Mesodermal cell (in vitro differentiated cells): Measurements from ENCODE around the gene USP30.
A peak's percentile ranks its signal among the peaks of the same experiment; 100 is the strongest.

Source experiments
- H3K27ac ChIP-seq: 2 replicates; pipeline ENCODE4 v1.7.0; 2013; ENCODE audit warnings: mild to moderate bottlenecking, low read depth, low read length, moderate library complexity; ENCODE audit not compliant: severe bottlenecking
- H3K36me3 ChIP-seq: 2 replicates; pipeline ENCODE4 v1.7.1; 2013; ENCODE audit warnings: mild to moderate bottlenecking, low read length, moderate library complexity; ENCODE audit not compliant: control insufficient read depth, insufficient read depth
- H3K4me1 ChIP-seq: one replicate; pipeline ENCODE4 v1.7.1; 2013; ENCODE audit warnings: mild to moderate bottlenecking, low read length; ENCODE audit not compliant: insufficient read depth, control insufficient read depth, poor library complexity, severe bottlenecking
- H3K4me3 ChIP-seq: 2 replicates; pipeline ENCODE4 v1.7.0; 2013; ENCODE audit warnings: low read length, control low read depth, mild to moderate bottlenecking; ENCODE audit not compliant: insufficient read depth, poor library complexity, severe bottlenecking; ENCODE audit errors: extremely low read depth
- H3K9me3 ChIP-seq: 2 replicates; pipeline ENCODE4 v1.7.1; 2013; ENCODE audit warnings: mild to moderate bottlenecking, low read length, moderate library complexity; ENCODE audit not compliant: control insufficient read depth
- WGBS, 2 experiments: methylation state at CpG; one replicate each; pipeline ENCODE4 v1.1.5; 2013; ENCODE audit warnings: missing lambda C conversion rate in 2 of 2; ENCODE audit not compliant: insufficient coverage in 2 of 2; 5-methylcytosine and 5-hydroxymethylcytosine counted together

USP30 gene

DNA sequence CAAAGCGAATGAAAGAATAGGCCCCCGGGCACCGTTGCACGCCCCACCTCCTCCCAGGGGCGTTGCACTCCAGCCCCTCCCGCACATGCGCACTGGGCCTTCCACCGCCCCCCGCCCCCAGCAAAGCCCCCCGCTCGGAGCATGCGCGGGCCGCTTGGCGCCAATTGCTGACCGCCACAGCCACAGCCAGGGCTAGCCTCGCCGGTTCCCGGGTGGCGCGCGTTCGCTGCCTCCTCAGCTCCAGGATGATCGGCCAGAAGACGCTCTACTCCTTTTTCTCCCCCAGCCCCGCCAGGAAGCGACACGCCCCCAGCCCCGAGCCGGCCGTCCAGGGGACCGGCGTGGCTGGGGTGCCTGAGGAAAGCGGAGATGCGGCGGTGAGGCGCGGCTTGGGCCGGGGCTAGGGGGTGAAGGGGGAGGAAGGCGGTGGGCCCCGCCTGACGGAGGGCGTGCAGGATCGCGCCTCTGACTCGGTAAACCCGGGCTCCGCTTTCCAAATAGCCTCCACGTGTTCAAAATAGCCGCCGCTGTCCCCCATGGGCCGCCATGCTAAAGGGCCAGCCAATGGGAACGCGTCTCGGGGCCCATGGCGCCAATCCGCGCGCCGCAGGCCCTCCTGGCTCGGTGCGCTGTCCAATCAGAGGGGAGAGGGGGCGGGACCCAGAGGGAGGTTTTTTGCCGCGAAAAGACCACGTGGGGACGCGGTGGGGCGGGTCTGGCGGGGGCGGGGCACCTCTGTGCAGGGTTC is 45.2 kb downstream of the USP30 start, which contains the start of gene UNG:
Gene UNG, plus strand, starts transcription at position 163 of the 748 bp plus-strand sequence. Its CDS starts 83 bp downstream, at position 246.
- Histone ChIP-seq H3K4me3 (peak within 1 kb of the TSS; percentile 72), H3K4me1 (no peaks in the 10 kb centered on the region), H3K9me3 (no peaks in the 10 kb centered on the region), H3K27ac (peak within 1 kb of the TSS; percentile 75), H3K36me3 (peaks cover 25% of the 10 kb centered on the region)
- WGBS, 2 experiments, result 1% methylated on average over 33 to 39 of the region's 71 CpGs

DNA sequence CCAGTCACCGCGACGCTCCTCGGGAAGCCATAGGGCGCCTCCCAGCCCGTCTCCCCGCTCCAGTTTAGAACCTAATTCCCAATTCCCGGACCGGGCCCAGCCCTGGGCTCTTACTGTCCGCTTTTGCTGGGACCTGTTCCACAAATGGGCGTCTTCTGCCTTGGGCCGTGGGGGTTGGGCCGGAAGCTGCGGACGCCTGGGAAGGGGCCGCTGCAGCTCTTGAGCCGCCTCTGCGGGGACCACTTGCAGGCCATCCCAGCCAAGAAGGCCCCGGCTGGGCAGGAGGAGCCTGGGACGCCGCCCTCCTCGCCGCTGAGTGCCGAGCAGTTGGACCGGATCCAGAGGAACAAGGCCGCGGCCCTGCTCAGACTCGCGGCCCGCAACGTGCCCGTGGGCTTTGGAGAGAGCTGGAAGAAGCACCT is 45.8 kb downstream of the USP30 start:
- H3K36me3 ChIP-seq, result peaks cover 31% of the 10 kb centered on the region
- H3K4me1 ChIP-seq, result no peaks in the 10 kb centered on the region
- peak overlapping the region; percentile 72 for H3K4me3 ChIP-seq
- WGBS, 2 experiments, result 1 to 2% methylated on average over 29 to 31 of the region's 32 CpGs
- H3K9me3 ChIP-seq, result no peaks in the 10 kb centered on the region
- peak overlapping the region; percentile 41 for H3K27ac ChIP-seq

DNA sequence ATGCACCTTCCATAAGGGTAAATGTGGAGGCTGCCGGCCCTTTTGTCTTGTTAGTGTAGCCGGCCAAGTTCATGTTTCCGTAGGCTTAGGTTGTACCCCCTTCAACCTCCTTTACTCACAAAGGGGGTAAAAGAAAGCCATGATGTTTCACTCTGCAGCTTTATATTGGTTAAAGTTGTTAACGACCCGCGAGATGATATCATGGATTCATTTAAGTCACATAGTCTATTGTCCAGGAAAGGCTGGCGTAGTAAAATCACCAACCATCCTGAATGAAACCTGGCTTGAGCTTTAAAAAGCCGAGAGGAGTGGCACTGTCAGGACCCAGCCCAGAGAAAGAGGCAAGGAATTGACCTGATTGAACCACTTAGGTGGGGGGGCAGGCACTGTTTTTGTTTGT is 46.3 kb downstream of the USP30 start:
- Histone ChIP-seq H3K4me1 (no peaks in the 10 kb centered on the region), H3K27ac (peak overlapping the region; percentile 41), H3K36me3 (peaks cover 35% of the 10 kb centered on the region), H3K9me3 (no peaks in the 10 kb centered on the region), H3K4me3 (peak overlapping the region; percentile 72)
- 35 to 46% methylated on average over 3 to 5 of the region's 8 CpGs for WGBS, 2 experiments

GRCh38 chr12:109099431-109100020 is 47.1 kb downstream of the USP30 start:
- no peaks in the 10 kb centered on the region for H3K9me3 ChIP-seq
- H3K4me1 ChIP-seq, result no peaks in the 10 kb centered on the region
- H3K27ac ChIP-seq, result no peak overlapping the region
- peaks cover 44% of the 10 kb centered on the region for H3K36me3 ChIP-seq
- 93 to 98% methylated on average over 9 of the region's 12 CpGs for WGBS, 2 experiments
- peak overlapping the region; percentile 72 for H3K4me3 ChIP-seq

DNA sequence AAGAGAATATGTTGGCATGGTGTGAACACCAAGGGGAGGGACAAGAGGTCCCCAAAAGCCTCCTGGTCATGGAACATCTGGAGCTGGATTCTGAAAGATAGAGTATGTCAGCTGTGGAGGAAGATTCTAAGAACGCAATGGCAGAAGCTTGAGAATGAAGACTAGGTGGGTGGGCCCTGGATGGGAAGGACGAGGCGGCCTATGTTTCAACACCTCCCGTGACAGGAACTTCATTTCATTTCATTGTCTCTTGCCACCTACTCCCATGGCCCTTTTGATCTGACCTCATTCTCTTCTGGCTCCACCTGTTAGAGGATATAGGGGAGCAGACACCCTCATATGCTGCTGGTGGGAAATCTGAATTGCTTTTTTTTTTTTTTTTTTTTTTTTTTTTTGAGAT is 48.4 kb downstream of the USP30 start:
- Histone ChIP-seq H3K4me1 (no peaks in the 10 kb centered on the region), H3K36me3 (peaks cover 56% of the 10 kb centered on the region), H3K27ac (no peak overlapping the region), H3K4me3 (no peak overlapping the region), H3K9me3 (no peaks in the 10 kb centered on the region)
- WGBS, 2 experiments, result 73 to 95% methylated on average over 1 to 4 of the region's 4 CpGs

GRCh38 chr12:109102491-109102890 is 50.1 kb downstream of the USP30 start:
- WGBS, 2 experiments, result 94 to 100% methylated on average over 2 to 3 of the region's 3 CpGs
- H3K9me3 ChIP-seq, result no peaks in the 10 kb centered on the region
- H3K4me3 ChIP-seq, result no peak overlapping the region
- no peaks in the 10 kb centered on the region for H3K4me1 ChIP-seq
- H3K27ac ChIP-seq, result no peak overlapping the region
- peaks cover 70% of the 10 kb centered on the region for H3K36me3 ChIP-seq

GRCh38 chr12:109105176-109105575 is 52.8 kb downstream of the USP30 start:
- WGBS, 2 experiments, result 93 to 98% methylated on average over 3 to 5 of the region's 5 CpGs
- Histone ChIP-seq H3K36me3 (peaks cover 84% of the 10 kb centered on the region), H3K4me3 (no peak overlapping the region), H3K27ac (no peak overlapping the region), H3K4me1 (peaks cover under 1% of the 10 kb centered on the region), H3K9me3 (no peaks in the 10 kb centered on the region)

DNA sequence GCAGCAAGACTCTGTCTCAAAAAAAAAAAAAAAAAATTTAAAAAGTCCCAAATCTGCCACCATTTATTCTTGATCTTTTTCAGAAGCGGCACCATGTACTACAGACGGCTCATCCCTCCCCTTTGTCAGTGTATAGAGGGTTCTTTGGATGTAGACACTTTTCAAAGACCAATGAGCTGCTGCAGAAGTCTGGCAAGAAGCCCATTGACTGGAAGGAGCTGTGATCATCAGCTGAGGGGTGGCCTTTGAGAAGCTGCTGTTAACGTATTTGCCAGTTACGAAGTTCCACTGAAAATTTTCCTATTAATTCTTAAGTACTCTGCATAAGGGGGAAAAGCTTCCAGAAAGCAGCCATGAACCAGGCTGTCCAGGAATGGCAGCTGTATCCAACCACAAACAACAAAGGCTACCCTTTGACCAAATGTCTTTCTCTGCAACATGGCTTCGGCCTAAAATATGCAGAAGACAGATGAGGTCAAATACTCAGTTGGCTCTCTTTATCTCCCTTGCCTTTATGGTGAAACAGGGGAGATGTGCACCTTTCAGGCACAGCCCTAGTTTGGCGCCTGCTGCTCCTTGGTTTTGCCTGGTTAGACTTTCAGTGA is 57.5 kb downstream of the USP30 start:
- H3K4me3 ChIP-seq, result no peak overlapping the region

DNA sequence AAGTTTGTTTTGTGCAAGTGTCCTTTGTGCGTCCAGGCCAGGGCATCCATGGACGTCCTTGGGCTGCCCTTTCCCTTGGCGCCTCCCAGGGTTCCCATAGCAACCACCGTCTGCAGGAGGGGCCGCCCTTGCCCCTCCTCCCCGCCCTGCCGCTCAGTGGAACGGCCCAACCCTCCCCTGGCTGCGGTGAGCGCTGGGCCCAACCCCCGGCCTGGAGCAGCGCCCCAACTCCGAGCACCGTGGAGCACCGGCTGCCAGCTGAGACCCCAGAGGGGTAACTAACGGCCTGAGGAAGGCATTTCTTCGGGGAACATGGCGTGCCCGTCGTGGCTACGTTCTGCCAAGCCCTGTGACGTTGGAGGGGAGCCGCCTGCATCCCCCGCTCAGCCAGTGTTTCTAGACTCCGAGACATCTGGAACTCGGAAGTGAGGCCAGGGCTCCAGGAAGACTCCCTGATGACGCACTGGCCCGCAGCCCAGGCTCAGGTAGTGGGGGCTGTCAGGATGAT is 58.7 kb downstream of the USP30 start:
- Histone ChIP-seq H3K4me1 (peaks cover 10% of the 10 kb centered on the region), H3K27ac (peak overlapping the region; percentile 87), H3K4me3 (peak overlapping the region; percentile 28), H3K9me3 (no peaks in the 10 kb centered on the region), H3K36me3 (peaks cover 33% of the 10 kb centered on the region)
- 19% methylated on average over 23 to 27 of the region's 28 CpGs for WGBS, 2 experiments

More for the DNA sequence above, 57.5 kb downstream of the USP30 start:
- H3K4me1 ChIP-seq, result peaks cover 10% of the 10 kb centered on the region
- no peak overlapping the region for H3K27ac ChIP-seq
- H3K36me3 ChIP-seq, result peaks cover 45% of the 10 kb centered on the region
- WGBS, 2 experiments, result 100% methylated on average over 2 to 3 of the region's 6 CpGs
- H3K9me3 ChIP-seq, result no peaks in the 10 kb centered on the region

GRCh38 chr12:109112720-109113465 is 60.5 kb downstream of the USP30 start:
- H3K36me3 ChIP-seq, result peaks cover 19% of the 10 kb centered on the region
- 93 to 100% methylated on average over 3 to 6 of the region's 11 CpGs for WGBS, 2 experiments
- peaks cover 10% of the 10 kb centered on the region for H3K4me1 ChIP-seq

More at GRCh38 chr12:109112720-109113465, 60.5 kb downstream of the USP30 start:
- H3K4me3 ChIP-seq, result no peak overlapping the region
- no peak overlapping the region for H3K27ac ChIP-seq
- H3K9me3 ChIP-seq, result no peaks in the 10 kb centered on the region
